ENCODE measurements around the gene CA9.

The CA9 gene

DNA sequence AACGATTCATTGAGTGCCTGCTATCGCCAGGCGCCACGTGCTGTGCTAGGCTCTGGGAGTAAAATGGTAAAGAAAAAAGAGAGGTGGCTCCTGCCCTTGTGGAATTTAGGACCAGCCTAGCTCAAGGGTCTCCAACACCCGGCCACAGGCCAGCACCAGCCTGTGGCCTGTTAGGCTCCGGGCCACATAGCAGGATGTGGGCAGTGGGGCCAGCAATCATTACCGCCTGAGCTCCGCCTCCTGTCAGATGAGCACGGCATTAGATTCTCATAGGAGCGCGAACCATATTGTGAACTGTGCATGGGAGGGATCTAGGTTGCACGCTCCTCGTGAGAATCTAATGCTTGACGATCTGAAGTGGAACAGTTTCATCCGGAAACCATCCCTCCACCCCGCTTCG is 17.4 kb upstream of the CA9 start:
- H4K20me1 ChIP-seq (ENCODE audit: insufficient read depth, low read length): no peaks in the 10 kb centered on the region
- no peak for TF ChIP-seq EZH2phosphoT487 (IDR thresholded peaks at IDR 0.05; ENCODE audit: low read depth)
- TF ChIP-seq, protein P1, sequence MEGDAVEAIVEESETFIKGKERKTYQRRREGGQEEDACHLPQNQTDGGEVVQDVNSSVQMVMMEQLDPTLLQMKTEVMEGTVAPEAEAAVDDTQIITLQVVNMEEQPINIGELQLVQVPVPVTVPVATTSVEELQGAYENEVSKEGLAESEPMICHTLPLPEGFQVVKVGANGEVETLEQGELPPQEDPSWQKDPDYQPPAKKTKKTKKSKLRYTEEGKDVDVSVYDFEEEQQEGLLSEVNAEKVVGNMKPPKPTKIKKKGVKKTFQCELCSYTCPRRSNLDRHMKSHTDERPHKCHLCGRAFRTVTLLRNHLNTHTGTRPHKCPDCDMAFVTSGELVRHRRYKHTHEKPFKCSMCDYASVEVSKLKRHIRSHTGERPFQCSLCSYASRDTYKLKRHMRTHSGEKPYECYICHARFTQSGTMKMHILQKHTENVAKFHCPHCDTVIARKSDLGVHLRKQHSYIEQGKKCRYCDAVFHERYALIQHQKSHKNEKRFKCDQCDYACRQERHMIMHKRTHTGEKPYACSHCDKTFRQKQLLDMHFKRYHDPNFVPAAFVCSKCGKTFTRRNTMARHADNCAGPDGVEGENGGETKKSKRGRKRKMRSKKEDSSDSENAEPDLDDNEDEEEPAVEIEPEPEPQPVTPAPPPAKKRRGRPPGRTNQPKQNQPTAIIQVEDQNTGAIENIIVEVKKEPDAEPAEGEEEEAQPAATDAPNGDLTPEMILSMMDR (IDR thresholded peaks at IDR 0.05; ENCODE audit: low read depth, low read length): no peak
- H3K4me3 ChIP-seq (ENCODE audit: low read length): no peak overlapping the region
- H3K36me3 ChIP-seq (replicated peaks; ENCODE audit: low read depth, low read length): peaks cover 12% of the 10 kb centered on the region
- no peak overlapping the region for H3K9ac ChIP-seq (ENCODE audit: low read length)
- H3K79me2 ChIP-seq (ENCODE audit: low read length): peaks cover 10% of the 10 kb centered on the region
- peak overlapping the region; percentile 98; the same call in 1 of the 2 replicates for H3K4me2 ChIP-seq (ENCODE audit: low read length)
- H3K27me3 ChIP-seq (ENCODE audit: low read depth, low read length): no peaks in the 10 kb centered on the region
- H3K4me1 ChIP-seq (ENCODE audit: low read length): peaks cover 27% of the 10 kb centered on the region
- no peak overlapping the region for H2AFZ ChIP-seq (ENCODE audit: low read depth, low read length)
- H3K9me3 ChIP-seq (ENCODE audit: insufficient read depth, low read length): no peaks in the 10 kb centered on the region
- no peak overlapping the region for H3K27ac ChIP-seq (ENCODE audit: low read length)

DNA sequence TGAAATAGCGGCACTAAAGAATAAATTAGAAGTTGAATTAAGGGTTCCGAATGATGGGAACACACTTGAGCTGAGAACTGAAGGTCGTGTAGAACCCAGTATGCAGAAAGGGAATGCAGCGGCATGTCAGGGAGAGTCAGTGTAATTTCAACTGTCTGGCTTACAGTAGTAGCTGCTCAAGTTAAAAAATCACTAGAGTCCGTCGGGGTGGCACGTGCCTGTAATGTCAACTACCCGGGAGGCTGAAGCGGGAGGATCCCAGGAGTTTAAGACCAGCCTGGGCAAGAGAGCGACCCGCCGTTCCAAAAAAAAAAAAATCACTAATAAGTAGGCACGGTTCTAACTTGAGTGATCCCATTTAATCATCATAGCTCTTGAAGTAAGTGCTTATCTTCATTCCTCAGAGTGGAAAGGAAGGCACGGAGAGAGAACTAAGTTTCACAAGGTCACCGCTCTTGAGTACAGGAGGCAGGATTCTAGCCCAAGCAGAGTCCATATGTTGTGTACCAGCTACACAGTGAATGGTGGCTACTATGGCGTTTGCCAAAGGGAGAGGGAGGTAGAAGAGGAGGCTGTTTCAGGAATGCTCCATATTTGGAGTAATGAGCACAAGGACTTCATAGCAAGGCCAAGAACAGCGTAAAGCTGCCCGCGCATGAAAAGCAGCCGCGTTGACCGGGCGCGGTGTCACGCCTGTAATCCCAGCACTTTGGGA is 16.7 kb upstream of the CA9 start:
- no peak for TF ChIP-seq EZH2phosphoT487 (IDR thresholded peaks at IDR 0.05; ENCODE audit: low read depth)
- TF ChIP-seq, protein P1 (IDR thresholded peaks at IDR 0.05; ENCODE audit: low read depth, low read length): no peak
- Histone ChIP-seq H3K9ac (ENCODE audit: low read length) (peak overlapping the region; percentile 15; the same call in 1 of the 2 replicates), H4K20me1 (ENCODE audit: insufficient read depth, low read length) (no peaks in the 10 kb centered on the region), H3K4me2 (ENCODE audit: low read length) (peak overlapping the region; percentile 98), H2AFZ (ENCODE audit: low read depth, low read length) (no peak overlapping the region), H3K79me2 (ENCODE audit: low read length) (peaks cover 10% of the 10 kb centered on the region), H3K9me3 (ENCODE audit: insufficient read depth, low read length) (no peaks in the 10 kb centered on the region), H3K4me3 (ENCODE audit: low read length) (peak overlapping the region; percentile 83), H3K4me1 (ENCODE audit: low read length) (peaks cover 20% of the 10 kb centered on the region), H3K36me3 (replicated peaks; ENCODE audit: low read depth, low read length) (peaks cover 16% of the 10 kb centered on the region), H3K27me3 (ENCODE audit: low read depth, low read length) (no peaks in the 10 kb centered on the region), H3K27ac (ENCODE audit: low read length) (no peak overlapping the region; the same call in 1 of the 2 replicates)

DNA sequence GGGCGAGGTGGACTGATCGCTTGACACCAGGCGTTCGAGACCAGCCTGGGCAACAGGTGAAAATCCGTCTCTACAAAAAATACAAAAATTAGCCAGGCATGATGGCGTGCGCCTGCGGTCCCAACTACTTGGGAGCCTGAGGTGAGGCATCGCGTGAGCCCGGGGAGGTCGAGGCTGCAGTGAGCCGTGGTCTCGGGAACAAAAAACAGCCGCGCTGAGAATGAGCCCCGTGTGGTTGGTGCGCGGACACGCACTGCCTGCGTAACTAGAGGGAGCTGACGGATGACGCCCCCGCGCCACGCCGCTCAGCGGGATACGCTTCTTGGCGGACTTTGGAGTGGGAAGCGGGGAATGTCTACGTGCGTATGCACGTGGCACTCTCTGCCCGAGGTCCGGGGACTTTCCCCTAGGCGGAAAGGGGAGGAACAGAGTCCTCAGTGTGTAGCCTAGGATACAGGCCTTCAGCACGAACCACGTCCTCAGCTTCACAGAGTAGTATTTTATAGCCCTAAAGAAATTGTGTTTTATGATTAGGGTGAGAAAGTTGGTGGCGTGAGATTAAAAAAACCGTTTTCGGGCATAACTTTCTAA is 16.1 kb upstream of the CA9 start, which contains the start of gene RMRP:
TSS of gene RMRP (minus strand) at position 474 of the 591 bp plus-strand sequence.
- peak within 1 kb of the TSS; percentile 64; the same call in 1 of the 2 replicates for H2AFZ ChIP-seq (ENCODE audit: low read depth, low read length)
- H4K20me1 ChIP-seq (ENCODE audit: insufficient read depth, low read length): no peaks in the 10 kb centered on the region
- no peaks in the 10 kb centered on the region for H3K9me3 ChIP-seq (ENCODE audit: insufficient read depth, low read length)
- H3K4me3 ChIP-seq (ENCODE audit: low read length): peak within 1 kb of the TSS; percentile 83
- peaks cover 14% of the 10 kb centered on the region for H3K4me1 ChIP-seq (ENCODE audit: low read length)
- TF ChIP-seq, protein P1 (IDR thresholded peaks at IDR 0.05; ENCODE audit: low read depth, low read length): peak; percentile 14; the same call in 1 of the 2 replicates
- no peak for TF ChIP-seq EZH2phosphoT487 (IDR thresholded peaks at IDR 0.05; ENCODE audit: low read depth)
- H3K4me2 ChIP-seq (ENCODE audit: low read length): peak within 1 kb of the TSS; percentile 98
- H3K27ac ChIP-seq (ENCODE audit: low read length): peak within 1 kb of the TSS; percentile 77
- H3K9ac ChIP-seq (ENCODE audit: low read length): peak within 1 kb of the TSS; percentile 90
- no peaks in the 10 kb centered on the region for H3K27me3 ChIP-seq (ENCODE audit: low read depth, low read length)
- peaks cover 10% of the 10 kb centered on the region for H3K79me2 ChIP-seq (ENCODE audit: low read length)
- peaks cover 22% of the 10 kb centered on the region for H3K36me3 ChIP-seq (replicated peaks; ENCODE audit: low read depth, low read length)

Measured in OCI-LY3 (cell line).